ENCODE measurements around the gene MPND. TPM values are rescaled to one million over a fixed set of nuclear protein-coding genes. Genes with fewer than 3 reads are reported as not detected.

The MPND gene
- total RNA-seq, 4 donors from 2014 or later: 6.5 to 9.5 (median 8.9) TPM

DNA sequence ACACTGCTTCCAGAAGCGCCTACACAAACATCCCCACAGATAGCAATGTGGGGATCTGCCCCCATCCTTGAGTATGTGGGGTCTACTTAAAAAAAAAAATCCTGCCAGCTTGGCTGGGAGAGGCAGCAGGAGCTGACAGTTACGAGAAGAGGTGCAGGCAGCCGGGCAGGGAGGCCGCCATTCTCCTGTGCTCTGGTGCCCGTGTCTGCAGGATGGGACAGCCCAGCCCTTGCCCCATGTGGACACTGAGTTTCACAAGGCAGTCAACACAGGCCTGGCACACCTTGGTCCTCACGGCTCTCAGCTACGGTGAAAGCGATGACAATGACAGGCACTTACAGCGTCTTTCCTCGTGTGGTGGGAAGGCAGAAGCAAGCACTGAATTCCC is 24.0 kb downstream of the MPND start:
- H3K9me3 ChIP-seq: no peaks in the 10 kb centered on the region
- no peaks in the 10 kb centered on the region for H3K27me3 ChIP-seq
- no peak for DNase-seq (ENCODE audit: low spot score in 2 of 2)
- H3K36me3 ChIP-seq: peaks cover 43% of the 10 kb centered on the region
- H3K4me1 ChIP-seq: peaks cover 53% of the 10 kb centered on the region
- peak overlapping the region; percentile 84 for H3K27ac ChIP-seq
- WGBS: 89% methylated on average over 9 of the region's 10 CpGs
- H3K4me3 ChIP-seq: no peak overlapping the region
- TF ChIP-seq POLR2AphosphoS5 (IDR thresholded peaks at IDR 0.05) (no peak), EP300 (IDR thresholded peaks at IDR 0.05) (no peak), POLR2A (IDR thresholded peaks at IDR 0.05) (no peak)
- TF ChIP-seq, protein P1, sequence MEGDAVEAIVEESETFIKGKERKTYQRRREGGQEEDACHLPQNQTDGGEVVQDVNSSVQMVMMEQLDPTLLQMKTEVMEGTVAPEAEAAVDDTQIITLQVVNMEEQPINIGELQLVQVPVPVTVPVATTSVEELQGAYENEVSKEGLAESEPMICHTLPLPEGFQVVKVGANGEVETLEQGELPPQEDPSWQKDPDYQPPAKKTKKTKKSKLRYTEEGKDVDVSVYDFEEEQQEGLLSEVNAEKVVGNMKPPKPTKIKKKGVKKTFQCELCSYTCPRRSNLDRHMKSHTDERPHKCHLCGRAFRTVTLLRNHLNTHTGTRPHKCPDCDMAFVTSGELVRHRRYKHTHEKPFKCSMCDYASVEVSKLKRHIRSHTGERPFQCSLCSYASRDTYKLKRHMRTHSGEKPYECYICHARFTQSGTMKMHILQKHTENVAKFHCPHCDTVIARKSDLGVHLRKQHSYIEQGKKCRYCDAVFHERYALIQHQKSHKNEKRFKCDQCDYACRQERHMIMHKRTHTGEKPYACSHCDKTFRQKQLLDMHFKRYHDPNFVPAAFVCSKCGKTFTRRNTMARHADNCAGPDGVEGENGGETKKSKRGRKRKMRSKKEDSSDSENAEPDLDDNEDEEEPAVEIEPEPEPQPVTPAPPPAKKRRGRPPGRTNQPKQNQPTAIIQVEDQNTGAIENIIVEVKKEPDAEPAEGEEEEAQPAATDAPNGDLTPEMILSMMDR (IDR thresholded peaks at IDR 0.05): no peak

DNA sequence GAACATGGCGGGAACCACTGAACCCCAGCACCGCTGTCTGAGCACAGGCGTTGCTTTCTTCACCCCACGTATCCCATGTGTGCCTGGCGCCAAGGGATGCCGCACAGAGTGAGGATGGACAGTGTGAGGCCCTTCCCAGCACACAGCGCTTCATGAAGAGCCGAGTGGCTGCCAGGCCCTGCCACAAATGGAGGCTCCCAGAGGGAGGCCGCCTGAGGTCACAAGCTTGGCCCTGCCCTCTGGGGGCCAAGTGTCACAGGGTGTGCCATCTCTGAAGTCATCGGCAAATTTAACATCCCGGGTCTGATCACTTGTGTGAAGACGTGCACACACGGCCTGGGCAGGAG is 24.4 kb downstream of the MPND start:
- Histone ChIP-seq H3K4me1 (peaks cover 58% of the 10 kb centered on the region), H3K27me3 (no peaks in the 10 kb centered on the region), H3K9me3 (no peaks in the 10 kb centered on the region), H3K36me3 (peaks cover 39% of the 10 kb centered on the region), H3K27ac (peak overlapping the region; percentile 84), H3K4me3 (no peak overlapping the region)
- peak in 1 of 2 donors; percentile 65 for DNase-seq (ENCODE audit: low spot score in 2 of 2)
- 69% methylated on average over 13 of the region's 13 CpGs for WGBS
- no peak for TF ChIP-seq EP300 (IDR thresholded peaks at IDR 0.05)
- TF ChIP-seq POLR2AphosphoS5 (IDR thresholded peaks at IDR 0.05): no peak

DNA sequence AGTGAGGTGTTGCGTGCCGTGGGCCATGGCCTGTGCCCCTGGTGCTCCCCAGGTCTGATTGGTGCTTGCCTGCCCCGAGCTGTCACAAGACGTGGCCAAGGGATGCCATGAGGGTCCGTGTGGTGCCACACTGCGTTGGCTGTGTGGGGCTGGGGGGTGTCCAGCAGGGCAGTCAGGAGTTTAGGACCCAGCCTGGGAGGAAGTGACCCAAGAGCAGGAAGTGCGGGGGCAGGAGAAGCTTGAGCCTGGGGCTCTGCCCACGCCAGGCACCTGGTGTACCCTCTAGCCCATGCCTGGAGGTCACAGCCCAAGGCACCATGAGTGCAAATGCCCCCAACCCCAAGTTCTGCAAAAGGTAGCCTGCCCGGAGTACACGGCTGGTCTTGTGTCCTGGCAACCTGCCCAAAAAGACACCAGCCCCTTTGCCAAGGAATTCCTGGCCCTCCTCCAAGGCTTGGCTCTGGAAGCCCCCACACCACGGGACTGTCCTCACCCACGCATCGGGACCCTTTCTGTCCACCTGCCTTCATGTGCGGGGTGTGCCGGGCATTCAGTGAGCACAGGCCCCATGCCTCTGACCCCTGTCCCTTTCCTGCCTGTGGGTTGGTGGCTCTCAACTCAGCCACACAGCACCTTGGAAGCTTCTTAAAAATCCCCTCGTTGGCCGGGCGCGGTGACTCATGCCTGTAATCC is 24.9 kb downstream of the MPND start:
- H3K4me1 ChIP-seq: peaks cover 63% of the 10 kb centered on the region
- WGBS: 72% methylated on average over 11 of the region's 19 CpGs
- peaks cover 34% of the 10 kb centered on the region for H3K36me3 ChIP-seq
- no peaks in the 10 kb centered on the region for H3K27me3 ChIP-seq
- H3K4me3 ChIP-seq: peak overlapping the region; percentile 38
- peak in 1 of 2 donors; percentile 79 for DNase-seq (ENCODE audit: low spot score in 2 of 2)
- H3K9me3 ChIP-seq: no peaks in the 10 kb centered on the region
- peak overlapping the region; percentile 84 for H3K27ac ChIP-seq
- TF ChIP-seq EP300 (IDR thresholded peaks at IDR 0.05) (no peak), POLR2AphosphoS5 (IDR thresholded peaks at IDR 0.05) (no peak), POLR2A (IDR thresholded peaks at IDR 0.05) (no peak)
- TF ChIP-seq, protein P1 (IDR thresholded peaks at IDR 0.05): no peak

DNA sequence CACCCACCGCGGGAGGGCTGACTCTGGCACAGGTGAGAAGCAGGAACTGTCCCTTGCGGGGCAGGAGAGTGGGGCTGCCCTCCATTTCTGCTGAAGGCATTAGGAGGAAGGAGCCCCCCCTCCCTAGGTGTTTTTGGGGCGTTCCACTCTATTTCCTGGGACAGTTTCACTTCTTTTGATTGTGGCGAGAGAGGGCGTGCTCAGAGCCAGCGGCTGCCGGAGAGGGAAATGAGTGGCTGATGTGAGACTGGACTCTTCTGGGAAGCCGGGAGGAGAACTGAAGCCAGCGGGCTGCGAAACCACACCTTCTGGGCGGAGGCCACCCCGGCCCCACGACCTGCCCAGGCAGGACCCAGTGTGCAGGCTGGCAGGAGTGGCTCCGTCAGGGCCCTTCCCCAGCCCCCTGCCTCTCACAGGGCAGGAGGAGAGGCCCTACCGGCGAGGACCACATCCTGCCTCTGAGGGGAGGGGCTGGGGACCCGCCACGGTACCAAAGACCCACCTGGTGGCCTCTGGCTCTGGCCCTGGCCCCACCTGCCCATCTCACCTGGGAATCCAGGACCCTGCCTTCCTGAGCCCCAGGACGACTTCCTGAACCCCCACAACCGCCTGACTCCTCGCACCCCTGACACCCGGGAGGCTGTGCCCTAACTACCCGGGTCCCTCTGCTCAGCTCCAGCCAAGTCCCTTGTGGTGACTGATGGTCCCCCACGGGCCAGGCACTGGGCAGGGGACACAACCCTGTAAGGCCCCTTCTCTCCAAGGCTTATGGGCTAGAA is 25.9 kb downstream of the MPND start:
- H3K4me1 ChIP-seq: peaks cover 73% of the 10 kb centered on the region
- 41% methylated on average over 9 of the region's 25 CpGs for WGBS
- peak overlapping the region; percentile 84 for H3K27ac ChIP-seq
- H3K9me3 ChIP-seq: no peaks in the 10 kb centered on the region
- peaks cover 23% of the 10 kb centered on the region for H3K36me3 ChIP-seq
- no peaks in the 10 kb centered on the region for H3K27me3 ChIP-seq
- no peak for TF ChIP-seq POLR2A (IDR thresholded peaks at IDR 0.05)
- no peak for TF ChIP-seq POLR2AphosphoS5 (IDR thresholded peaks at IDR 0.05)
- TF ChIP-seq EP300 (IDR thresholded peaks at IDR 0.05): no peak
- TF ChIP-seq, protein P1 (IDR thresholded peaks at IDR 0.05): no peak
- peak in 1 of 2 donors; percentile 82 for DNase-seq (ENCODE audit: low spot score in 2 of 2)
- peak overlapping the region; percentile 38 for H3K4me3 ChIP-seq

DNA sequence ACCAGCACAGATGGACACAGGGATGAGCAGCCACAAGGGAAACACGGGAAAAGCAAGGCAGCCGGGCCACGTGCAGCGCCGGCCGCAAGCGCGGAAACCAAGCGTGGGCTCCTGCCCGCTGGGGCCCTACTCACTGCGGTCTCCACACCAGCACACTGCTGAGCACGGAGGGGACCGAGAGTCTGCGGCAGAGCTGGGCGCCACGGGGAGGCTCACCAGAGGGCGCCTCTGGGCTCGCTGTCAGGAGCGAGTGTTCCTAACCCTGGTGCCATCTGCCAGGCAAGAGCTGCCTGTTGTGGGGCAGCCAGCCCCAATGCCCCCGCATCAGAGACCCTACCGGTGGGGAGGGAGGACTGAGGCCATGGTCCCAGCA is 26.5 kb downstream of the MPND start:
- DNase-seq (ENCODE audit: low spot score in 2 of 2): peak in 1 of 2 donors; percentile 70
- no peaks in the 10 kb centered on the region for H3K9me3 ChIP-seq
- H3K27me3 ChIP-seq: no peaks in the 10 kb centered on the region
- WGBS: no CpG with 5 or more reads among the region's 21 CpGs
- peaks cover 79% of the 10 kb centered on the region for H3K4me1 ChIP-seq
- H3K4me3 ChIP-seq: peak overlapping the region; percentile 38
- peaks cover 18% of the 10 kb centered on the region for H3K36me3 ChIP-seq
- no peak for TF ChIP-seq POLR2AphosphoS5 (IDR thresholded peaks at IDR 0.05)
- TF ChIP-seq, protein P1 (IDR thresholded peaks at IDR 0.05): peak in 1 of 2 donors; percentile 36
- peak overlapping the region; percentile 84 for H3K27ac ChIP-seq
